ENCODE results near the gene FGFBP1. TPM values are rescaled to one million over a fixed set of nuclear protein-coding genes. Genes with fewer than 3 reads are reported as not detected.
"Not testable (repeated sequence)": the region's sequence is repeated elsewhere in the genome, so short reads cannot be mapped to it uniquely, and the experiment has no call there.

Gene FGFBP1
- total and polyA plus RNA-seq, 9 of the 15 experiments (the other 6 are each of a cell fraction or from before 2014, with no cell fraction given), result not detected

GRCh38 chr4:15918484-15919129 is 19.9 kb downstream of the FGFBP1 start (continued):
- TF ChIP-seq ZBTB5 (IDR thresholded peaks at IDR 0.05) (no peak), WHSC1 (IDR thresholded peaks at IDR 0.05; ENCODE audit: low read length) (no peak), ZNF655 (CRISPR knock-in tag; IDR thresholded peaks at IDR 0.05) (no peak)

- ChIA-PET POLR2A (interaction anchor here (1.0 kb wide), 1 partner anchor 14 kb away, joined by 3 read pairs; no protein-coding TSS in a partner anchor), CTCF (ENCODE audit: low intra/inter-chr PET ratio) (no interaction called here)
- Histone ChIP-seq H3K4me2 (ENCODE audit: insufficient read depth, low read length) (no peak overlapping the region), H3K9ac (ENCODE audit: insufficient read depth in 1 of 2, low read depth in 2 of 2, low read length in 2 of 2) (no peak overlapping the region), H2AFZ (ENCODE audit: low read depth, low read length) (no peak overlapping the region), H3K27ac (ENCODE audit: extremely low read depth, low read depth, low read length) (no peak overlapping the region), H3K4me3 (no peak overlapping the region), H3K79me2 (ENCODE audit: control insufficient read depth, insufficient read depth, low read length) (no peaks in the 10 kb centered on the region), H3K27me3 (ENCODE audit: control insufficient read depth in 2 of 2, insufficient read depth in 2 of 2, low read length in 2 of 2) (peaks cover 0 to 8% of the 10 kb centered on the region in 2 experiments; a peak in 2 of 5 replicates), H3K9me1 (ENCODE audit: control insufficient read depth, insufficient read depth, low read length) (no peaks in the 10 kb centered on the region), H3K4me1 (replicated peaks in 1 of 2; ENCODE audit: control insufficient read depth in 2 of 2, insufficient read depth in 2 of 2, low read length in 2 of 2) (no peaks in the 10 kb centered on the region), H3K9me3 (replicated peaks; ENCODE audit: control insufficient read depth, insufficient read depth, low read depth, low read length) (no peaks in the 10 kb centered on the region), H3K36me3 (ENCODE audit: control insufficient read depth, insufficient read depth, low read length) (no peaks in the 10 kb centered on the region), H4K20me1 (replicated peaks; ENCODE audit: control insufficient read depth, insufficient read depth, low read length) (no peaks in the 10 kb centered on the region)
- DNase-seq (ENCODE audit: extremely low read depth in 1 of 4, low spot score in 3 of 4) (no peak), FAIRE-seq (no peak), ATAC-seq (no peak)
- no TSS peak for BruUV-seq (replicated peaks)
- TF ChIP-seq ZNF77 (CRISPR knock-in tag; IDR thresholded peaks at IDR 0.05) (no peak), THRAP3 (IDR thresholded peaks at IDR 0.05; ENCODE audit: borderline replicate concordance) (no peak)
- TF ChIP-seq, protein P1, sequence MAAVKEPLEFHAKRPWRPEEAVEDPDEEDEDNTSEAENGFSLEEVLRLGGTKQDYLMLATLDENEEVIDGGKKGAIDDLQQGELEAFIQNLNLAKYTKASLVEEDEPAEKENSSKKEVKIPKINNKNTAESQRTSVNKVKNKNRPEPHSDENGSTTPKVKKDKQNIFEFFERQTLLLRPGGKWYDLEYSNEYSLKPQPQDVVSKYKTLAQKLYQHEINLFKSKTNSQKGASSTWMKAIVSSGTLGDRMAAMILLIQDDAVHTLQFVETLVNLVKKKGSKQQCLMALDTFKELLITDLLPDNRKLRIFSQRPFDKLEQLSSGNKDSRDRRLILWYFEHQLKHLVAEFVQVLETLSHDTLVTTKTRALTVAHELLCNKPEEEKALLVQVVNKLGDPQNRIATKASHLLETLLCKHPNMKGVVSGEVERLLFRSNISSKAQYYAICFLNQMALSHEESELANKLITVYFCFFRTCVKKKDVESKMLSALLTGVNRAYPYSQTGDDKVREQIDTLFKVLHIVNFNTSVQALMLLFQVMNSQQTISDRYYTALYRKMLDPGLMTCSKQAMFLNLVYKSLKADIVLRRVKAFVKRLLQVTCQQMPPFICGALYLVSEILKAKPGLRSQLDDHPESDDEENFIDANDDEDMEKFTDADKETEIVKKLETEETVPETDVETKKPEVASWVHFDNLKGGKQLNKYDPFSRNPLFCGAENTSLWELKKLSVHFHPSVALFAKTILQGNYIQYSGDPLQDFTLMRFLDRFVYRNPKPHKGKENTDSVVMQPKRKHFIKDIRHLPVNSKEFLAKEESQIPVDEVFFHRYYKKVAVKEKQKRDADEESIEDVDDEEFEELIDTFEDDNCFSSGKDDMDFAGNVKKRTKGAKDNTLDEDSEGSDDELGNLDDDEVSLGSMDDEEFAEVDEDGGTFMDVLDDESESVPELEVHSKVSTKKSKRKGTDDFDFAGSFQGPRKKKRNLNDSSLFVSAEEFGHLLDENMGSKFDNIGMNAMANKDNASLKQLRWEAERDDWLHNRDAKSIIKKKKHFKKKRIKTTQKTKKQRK (IDR thresholded peaks at IDR 0.05; ENCODE audit: borderline replicate concordance, low read depth, low read length), result no peak
- in situ Hi-C loops (cut with MboI), result no loop called here
- WGBS (ENCODE audit: insufficient coverage, low coverage, missing lambda C conversion rate), result 2% methylated on average over 2 of the region's 2 CpGs
- intact Hi-C loops (cut with micrococcal nuclease), result no loop called here
Measured at GRCh38 chr4:15917297-15917696, 21.2 kb downstream of the FGFBP1 start.

GRCh38 chr4:15916358-15916757 is 22.2 kb downstream of the FGFBP1 start:
- H3K9me1 ChIP-seq (ENCODE audit: control insufficient read depth, insufficient read depth, low read length); H3K9ac ChIP-seq (ENCODE audit: insufficient read depth in 1 of 2, low read depth in 2 of 2, low read length in 2 of 2); POLR2A ChIA-PET; DNase-seq (ENCODE audit: extremely low read depth in 1 of 4, low spot score in 3 of 4); intact Hi-C loops (cut with micrococcal nuclease); H3K27me3 ChIP-seq (ENCODE audit: control insufficient read depth in 2 of 2, insufficient read depth in 2 of 2, low read length in 2 of 2); BruUV-seq (replicated peaks); ATAC-seq; H2AFZ ChIP-seq (ENCODE audit: low read depth, low read length); H3K79me2 ChIP-seq (ENCODE audit: control insufficient read depth, insufficient read depth, low read length); H3K4me1 ChIP-seq (replicated peaks in 1 of 2; ENCODE audit: control insufficient read depth in 2 of 2, insufficient read depth in 2 of 2, low read length in 2 of 2); H4K20me1 ChIP-seq (replicated peaks; ENCODE audit: control insufficient read depth, insufficient read depth, low read length); in situ Hi-C loops (cut with MboI); H3K4me2 ChIP-seq (ENCODE audit: insufficient read depth, low read length); H3K36me3 ChIP-seq (ENCODE audit: control insufficient read depth, insufficient read depth, low read length); H3K27ac ChIP-seq (ENCODE audit: extremely low read depth, low read depth, low read length); CTCF ChIA-PET (ENCODE audit: low intra/inter-chr PET ratio); H3K9me3 ChIP-seq (replicated peaks; ENCODE audit: control insufficient read depth, insufficient read depth, low read depth, low read length); FAIRE-seq; H3K4me3 ChIP-seq: not testable (repeated sequence)
- 0% methylated on average over 8 of the region's 9 CpGs for WGBS (ENCODE audit: insufficient coverage, low coverage, missing lambda C conversion rate)
